Panc1 (cell line): ENCODE data around the gene DLG5. TPM values are rescaled to one million over a fixed set of nuclear protein-coding genes. Genes with fewer than 3 reads are reported as not detected.

Experiments
- ATAC-seq: fragments of 200-7000 bp; cut with Tn5 transposase; 2 replicates; pipeline ENCODE4 v1.9.1; 2020; ENCODE audit warnings: mild to moderate bottlenecking, moderate library complexity
- BruUV-seq: library from RNA; stranded (reverse); fragments of 400-500 nt; replicated peaks from 2 replicates; lab custom pipeline; 2021; lab: Mats Ljungman, UMichigan
- CTCF ChIA-PET: fragments of 300-600 bp; sonication (Branson Sonifier 250); formaldehyde crosslinking; loops from one replicate; lab custom pipeline; 2022; ENCODE audit warnings: antibody characterized with exemption; lab: Charles Lee
- POLR2A ChIA-PET: fragments of 300-600 bp; sonication (Branson Sonifier 250); formaldehyde crosslinking; loops from one replicate; lab custom pipeline; 2022; ENCODE audit warnings: antibody characterized with exemption; lab: Charles Lee
- DNase-seq: peaks from one replicate; pipeline ENCODE4 v3.0.0-alpha.2; 2010; ENCODE audit warnings: low read depth, low spot score
- H3K27ac ChIP-seq: 2 replicates; pipeline ENCODE4 v1.5.1; 2011; ENCODE audit warnings: mild to moderate bottlenecking, low read length, inconsistent platforms
- H3K27me3 ChIP-seq: fragments of 200-500 bp; sonication (Bioruptor generic); 2 replicates; pipeline ENCODE4 v1.6.0; 2014; ENCODE audit warnings: low read length, inconsistent platforms; ENCODE audit not compliant: control insufficient read depth, insufficient read depth
- H3K36me3 ChIP-seq: fragments of 200-500 bp; sonication (Bioruptor generic); 2 replicates; pipeline ENCODE4 v1.5.1; 2014; ENCODE audit warnings: inconsistent platforms, mild to moderate bottlenecking, low read length, moderate library complexity; ENCODE audit not compliant: control insufficient read depth, insufficient read depth
- H3K4me1 ChIP-seq: 2 replicates; pipeline ENCODE4 v1.5.1; 2011; ENCODE audit warnings: inconsistent platforms, mild to moderate bottlenecking, low read length, moderate library complexity; ENCODE audit not compliant: control insufficient read depth, insufficient read depth
- H3K4me3 ChIP-seq, 2 experiments: 2 replicates each; pipeline ENCODE4 v1.5.1; 2011 to 2012; ENCODE audit warnings: low read depth in 2 of 2, low read length in 2 of 2, mild to moderate bottlenecking in 2 of 2, inconsistent platforms in 1 of 2, moderate library complexity in 1 of 2
- H3K9me3 ChIP-seq: fragments of 200-500 bp; sonication (Bioruptor generic); 2 replicates; pipeline ENCODE4 v1.5.1; 2014; ENCODE audit warnings: low read depth, mild to moderate bottlenecking, inconsistent platforms, low read length, moderate library complexity; ENCODE audit not compliant: control insufficient read depth, insufficient read depth
- POLR2AphosphoS5 ChIP-seq: IDR thresholded peaks from 2 replicates; pipeline ENCODE4 v1.6.1; 2012; ENCODE audit warnings: mild to moderate bottlenecking, low read depth, low read length, moderate library complexity
- SIN3A ChIP-seq: IDR thresholded peaks from 2 replicates; pipeline ENCODE4 v1.6.1; 2012; ENCODE audit warnings: low read depth, mild to moderate bottlenecking, low read length, moderate library complexity, borderline replicate concordance; ENCODE audit not compliant: insufficient read depth
- TCF7L2 ChIP-seq: IDR thresholded peaks from 2 replicates; pipeline ENCODE4 v1.6.1; 2011; ENCODE audit warnings: mild to moderate bottlenecking, low read depth, low read length, inconsistent platforms
- in situ Hi-C: cut with HindIII; loops from 2 replicates; pipeline ENCODE4 v1.10.0; 2016; ENCODE audit warnings: low sequenced_read_pairs, low pct_unique_long_range_greater_than_20kb
- intact Hi-C: fragments of 100-400 bp; cut with micrococcal nuclease; formaldehyde crosslinking; loops from one replicate; pipeline ENCODE4 v1.10.0; 2022; ENCODE audit not compliant: unreplicated experiment
- total RNA-seq: library from RNA; stranded (reverse); gene quantifications from one replicate; pipeline ENCODE4 v1.2.1, GENCODE V29; 2021; ENCODE audit not compliant: unreplicated experiment
- TF ChIP-seq, protein P1 (sequence below): fragments of 450-650 bp; IDR thresholded peaks from 2 replicates; pipeline ENCODE4 v1.5.1; 2017; ENCODE audit warnings: mild to moderate bottlenecking
- TF ChIP-seq, protein P2 (sequence below), 2 experiments: IDR thresholded peaks; 2 replicates each; pipeline ENCODE4 v1.6.1; 2011 to 2012; ENCODE audit warnings: low read depth in 2 of 2, control low read depth in 1 of 2, low read length in 1 of 2, mild to moderate bottlenecking in 1 of 2, moderate library complexity in 1 of 2; ENCODE audit not compliant: insufficient read depth in 1 of 2

DLG5 gene
- total RNA-seq, 1 experiment from 2014 or later = 85.6 TPM

DNA sequence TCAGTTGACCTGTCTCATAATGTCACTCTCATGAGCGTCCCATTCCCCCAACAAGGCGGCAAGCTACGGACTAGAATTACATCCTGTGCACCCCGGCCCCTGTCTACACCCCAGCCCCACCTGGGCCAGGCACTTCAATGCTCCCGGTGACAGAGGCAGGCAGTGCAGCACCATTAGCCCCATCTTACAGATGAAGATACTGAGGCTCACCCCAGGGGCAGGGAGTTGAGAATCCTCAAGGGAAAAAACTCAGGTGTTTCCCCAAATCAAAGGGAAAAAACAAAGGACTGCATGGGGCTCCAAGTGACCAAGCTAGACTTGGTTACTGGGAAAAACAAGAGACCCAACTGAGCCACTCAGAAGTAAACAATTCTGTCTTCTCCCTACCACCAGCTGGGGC, 4.5 kb downstream of the DLG5 start:
- H3K4me3 ChIP-seq = no peak overlapping the region
- no peak for ATAC-seq
- H3K27me3 ChIP-seq = no peaks in the 10 kb centered on the region
- in situ Hi-C loops (no loop called here), intact Hi-C loops (no loop called here)
- no peaks in the 10 kb centered on the region for H3K36me3 ChIP-seq
- no peaks in the 10 kb centered on the region for H3K9me3 ChIP-seq
- TF ChIP-seq, protein P1, sequence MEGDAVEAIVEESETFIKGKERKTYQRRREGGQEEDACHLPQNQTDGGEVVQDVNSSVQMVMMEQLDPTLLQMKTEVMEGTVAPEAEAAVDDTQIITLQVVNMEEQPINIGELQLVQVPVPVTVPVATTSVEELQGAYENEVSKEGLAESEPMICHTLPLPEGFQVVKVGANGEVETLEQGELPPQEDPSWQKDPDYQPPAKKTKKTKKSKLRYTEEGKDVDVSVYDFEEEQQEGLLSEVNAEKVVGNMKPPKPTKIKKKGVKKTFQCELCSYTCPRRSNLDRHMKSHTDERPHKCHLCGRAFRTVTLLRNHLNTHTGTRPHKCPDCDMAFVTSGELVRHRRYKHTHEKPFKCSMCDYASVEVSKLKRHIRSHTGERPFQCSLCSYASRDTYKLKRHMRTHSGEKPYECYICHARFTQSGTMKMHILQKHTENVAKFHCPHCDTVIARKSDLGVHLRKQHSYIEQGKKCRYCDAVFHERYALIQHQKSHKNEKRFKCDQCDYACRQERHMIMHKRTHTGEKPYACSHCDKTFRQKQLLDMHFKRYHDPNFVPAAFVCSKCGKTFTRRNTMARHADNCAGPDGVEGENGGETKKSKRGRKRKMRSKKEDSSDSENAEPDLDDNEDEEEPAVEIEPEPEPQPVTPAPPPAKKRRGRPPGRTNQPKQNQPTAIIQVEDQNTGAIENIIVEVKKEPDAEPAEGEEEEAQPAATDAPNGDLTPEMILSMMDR = no peak
- no peak for TF ChIP-seq POLR2AphosphoS5
- TF ChIP-seq TCF7L2 = no peak
- no peak for TF ChIP-seq SIN3A
- TF ChIP-seq, protein P2, sequence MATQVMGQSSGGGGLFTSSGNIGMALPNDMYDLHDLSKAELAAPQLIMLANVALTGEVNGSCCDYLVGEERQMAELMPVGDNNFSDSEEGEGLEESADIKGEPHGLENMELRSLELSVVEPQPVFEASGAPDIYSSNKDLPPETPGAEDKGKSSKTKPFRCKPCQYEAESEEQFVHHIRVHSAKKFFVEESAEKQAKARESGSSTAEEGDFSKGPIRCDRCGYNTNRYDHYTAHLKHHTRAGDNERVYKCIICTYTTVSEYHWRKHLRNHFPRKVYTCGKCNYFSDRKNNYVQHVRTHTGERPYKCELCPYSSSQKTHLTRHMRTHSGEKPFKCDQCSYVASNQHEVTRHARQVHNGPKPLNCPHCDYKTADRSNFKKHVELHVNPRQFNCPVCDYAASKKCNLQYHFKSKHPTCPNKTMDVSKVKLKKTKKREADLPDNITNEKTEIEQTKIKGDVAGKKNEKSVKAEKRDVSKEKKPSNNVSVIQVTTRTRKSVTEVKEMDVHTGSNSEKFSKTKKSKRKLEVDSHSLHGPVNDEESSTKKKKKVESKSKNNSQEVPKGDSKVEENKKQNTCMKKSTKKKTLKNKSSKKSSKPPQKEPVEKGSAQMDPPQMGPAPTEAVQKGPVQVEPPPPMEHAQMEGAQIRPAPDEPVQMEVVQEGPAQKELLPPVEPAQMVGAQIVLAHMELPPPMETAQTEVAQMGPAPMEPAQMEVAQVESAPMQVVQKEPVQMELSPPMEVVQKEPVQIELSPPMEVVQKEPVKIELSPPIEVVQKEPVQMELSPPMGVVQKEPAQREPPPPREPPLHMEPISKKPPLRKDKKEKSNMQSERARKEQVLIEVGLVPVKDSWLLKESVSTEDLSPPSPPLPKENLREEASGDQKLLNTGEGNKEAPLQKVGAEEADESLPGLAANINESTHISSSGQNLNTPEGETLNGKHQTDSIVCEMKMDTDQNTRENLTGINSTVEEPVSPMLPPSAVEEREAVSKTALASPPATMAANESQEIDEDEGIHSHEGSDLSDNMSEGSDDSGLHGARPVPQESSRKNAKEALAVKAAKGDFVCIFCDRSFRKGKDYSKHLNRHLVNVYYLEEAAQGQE (IDR thresholded peaks at IDR 0.05; ENCODE audit: insufficient read depth in 1 of 2, low read depth in 2 of 2, low read length in 1 of 2) = no peak
- BruUV-seq = no TSS peak
- H3K27ac ChIP-seq = no peak overlapping the region
- peaks cover 46% of the 10 kb centered on the region for H3K4me1 ChIP-seq
- DNase-seq = no peak
- POLR2A ChIA-PET = no interaction called here
- CTCF ChIA-PET = no interaction called here

DNA sequence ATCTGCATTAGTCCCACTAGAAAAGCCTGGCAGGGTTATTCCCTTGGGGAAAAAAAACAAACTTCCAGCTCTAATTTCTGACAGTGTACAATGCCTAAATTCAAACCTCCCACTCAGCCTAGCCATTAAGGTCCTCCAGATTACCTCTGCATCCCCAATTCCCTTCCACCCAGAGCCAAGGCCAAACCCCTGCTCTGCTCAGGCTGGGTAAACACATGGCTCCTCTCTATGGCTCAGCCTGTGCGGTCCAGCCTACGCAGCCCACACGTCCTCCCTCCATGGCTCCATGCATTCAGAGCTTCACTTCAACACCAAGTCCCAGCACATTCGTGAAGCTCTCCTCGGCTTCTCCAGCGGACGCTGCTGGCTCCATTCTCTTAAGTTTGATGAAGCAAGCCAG, 5.2 kb downstream of the DLG5 start:
- POLR2A ChIA-PET = no interaction called here

More for the DNA sequence above, 5.2 kb downstream of the DLG5 start:
- H3K27me3 ChIP-seq = no peaks in the 10 kb centered on the region
- intact Hi-C loops = no loop called here
- no peaks in the 10 kb centered on the region for H3K9me3 ChIP-seq
- CTCF ChIA-PET = no interaction called here
- no TSS peak for BruUV-seq
- no peaks in the 10 kb centered on the region for H3K36me3 ChIP-seq
- ATAC-seq (no peak), DNase-seq (no peak)
- H3K4me1 ChIP-seq = peaks cover 46% of the 10 kb centered on the region
- no peak overlapping the region for H3K4me3 ChIP-seq
- TF ChIP-seq, protein P2 (IDR thresholded peaks at IDR 0.05; ENCODE audit: insufficient read depth in 1 of 2, low read depth in 2 of 2, low read length in 1 of 2) = no peak
- TF ChIP-seq POLR2AphosphoS5 (no peak), TCF7L2 (no peak)
- in situ Hi-C loops = no loop called here
- H3K27ac ChIP-seq = no peak overlapping the region
